Astrocyte of the hippocampus (primary cell): ENCODE results near the gene TRUB1.
"Not testable (repeated sequence)": the region's sequence is repeated elsewhere in the genome, so short reads cannot be mapped to it uniquely, and the experiment has no call there.

Experiments
- DNase-seq: peaks from one replicate; pipeline ENCODE4 v3.0.0; 2011; ENCODE audit warnings: low read depth, low spot score

The TRUB1 gene

DNA sequence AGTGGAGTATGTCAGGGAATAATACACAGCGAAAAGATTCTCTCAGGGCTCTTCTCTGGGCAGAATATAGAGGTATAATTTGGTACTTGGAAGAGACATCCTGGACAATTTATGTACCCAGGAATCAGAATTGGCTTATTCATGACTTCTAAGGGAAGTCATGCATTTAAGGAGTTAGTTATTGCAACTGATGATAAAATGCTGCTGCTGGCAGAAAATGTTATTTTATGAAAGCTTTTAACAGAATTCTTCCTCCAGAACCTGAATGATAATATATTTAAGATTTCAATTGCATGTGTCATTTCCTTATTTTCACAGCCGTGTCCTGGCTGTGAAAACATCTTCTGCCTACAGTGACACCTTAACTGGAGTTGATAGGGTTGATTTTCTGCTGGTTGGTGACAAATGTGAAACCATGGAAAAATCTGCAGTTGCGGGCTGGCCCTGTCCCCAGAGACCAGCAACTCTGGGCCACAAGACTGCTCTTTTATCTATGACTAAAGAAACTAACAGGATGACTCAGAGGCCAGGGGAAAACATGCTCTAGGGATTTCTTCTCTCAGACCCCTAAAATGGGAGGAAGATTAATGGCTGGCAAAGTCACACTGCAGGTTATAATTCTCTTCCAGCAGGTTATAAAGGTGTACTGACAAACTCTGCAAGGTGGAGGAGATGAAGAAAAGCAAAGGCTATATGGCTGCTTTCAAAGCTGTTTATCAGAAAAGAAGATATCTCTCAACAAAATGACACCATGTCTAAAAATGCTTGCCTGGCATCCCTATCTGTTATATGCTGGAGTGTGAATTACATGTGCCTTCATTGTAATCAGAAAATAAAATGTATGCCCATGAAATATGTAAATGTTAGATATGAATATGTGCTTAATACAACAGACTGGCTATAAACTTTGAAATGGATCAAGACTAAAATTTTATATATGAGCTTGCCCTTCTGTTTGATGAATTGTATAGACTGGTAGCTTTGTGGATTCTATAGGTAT, 12.1 kb upstream of the TRUB1 start:
- peak; percentile 83 for DNase-seq

DNA sequence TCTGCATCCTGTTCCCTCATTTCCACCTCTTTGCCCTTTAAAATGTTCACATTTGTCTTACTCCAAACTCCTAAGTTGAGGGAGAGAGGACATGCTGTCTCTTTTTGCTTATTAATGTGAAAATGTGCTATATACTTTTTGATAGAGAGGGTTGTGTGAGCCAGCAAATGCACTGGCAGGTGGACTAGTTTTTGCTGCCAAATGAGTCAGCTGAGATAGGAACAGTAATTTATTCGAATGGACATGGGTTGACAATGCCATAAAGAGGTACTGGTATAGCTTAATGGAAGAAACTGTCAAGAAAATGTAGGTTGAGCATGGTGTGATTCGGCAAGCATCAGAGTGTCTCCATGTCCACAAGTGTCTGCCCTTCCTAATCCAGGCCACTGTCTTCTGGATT, 9.2 kb upstream of the TRUB1 start:
- DNase-seq, result peak; percentile 49

DNA sequence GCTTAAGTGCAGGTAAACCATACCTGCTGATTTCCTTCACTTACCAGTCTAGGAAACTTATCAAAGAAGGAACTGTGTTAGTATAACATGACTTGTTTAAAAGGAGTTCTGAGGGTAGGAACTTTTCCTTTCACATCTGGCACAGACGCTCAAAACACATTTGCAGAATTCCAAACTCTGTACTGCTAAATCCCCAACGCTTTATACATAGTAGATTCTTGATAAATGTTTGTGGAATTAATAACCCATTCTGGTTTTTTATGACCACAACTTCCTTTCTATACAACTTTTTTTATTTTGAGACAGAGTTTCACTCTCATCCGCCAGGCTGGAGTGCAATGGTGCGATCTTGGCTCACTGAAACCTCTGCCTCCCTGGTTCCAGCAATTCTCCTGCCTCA, 7.7 kb upstream of the TRUB1 start:
- DNase-seq, result no peak

- no peak for DNase-seq
These were observed 6.8 kb upstream of the TRUB1 start for GRCh38 chr10:114931072-114931679.

DNA sequence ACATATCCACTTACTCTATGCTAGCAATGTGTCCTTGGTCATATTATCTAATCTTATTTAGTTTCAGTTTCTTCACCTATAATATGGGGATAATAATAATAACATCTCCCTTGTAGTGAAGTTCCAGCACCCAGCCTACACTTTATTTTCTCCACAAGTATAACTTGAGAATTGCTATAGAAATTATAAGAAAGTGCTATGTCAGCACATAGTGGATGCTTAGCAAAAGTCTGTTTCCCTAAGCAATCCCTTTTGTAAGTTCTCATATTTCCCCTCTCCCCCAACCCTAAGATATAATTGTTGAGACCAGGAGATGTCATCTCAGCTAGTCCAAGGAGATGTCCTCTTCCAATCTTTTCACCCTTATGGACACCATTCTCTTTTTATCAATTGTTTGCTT, 5.8 kb upstream of the TRUB1 start:
- DNase-seq, result no peak

DNA sequence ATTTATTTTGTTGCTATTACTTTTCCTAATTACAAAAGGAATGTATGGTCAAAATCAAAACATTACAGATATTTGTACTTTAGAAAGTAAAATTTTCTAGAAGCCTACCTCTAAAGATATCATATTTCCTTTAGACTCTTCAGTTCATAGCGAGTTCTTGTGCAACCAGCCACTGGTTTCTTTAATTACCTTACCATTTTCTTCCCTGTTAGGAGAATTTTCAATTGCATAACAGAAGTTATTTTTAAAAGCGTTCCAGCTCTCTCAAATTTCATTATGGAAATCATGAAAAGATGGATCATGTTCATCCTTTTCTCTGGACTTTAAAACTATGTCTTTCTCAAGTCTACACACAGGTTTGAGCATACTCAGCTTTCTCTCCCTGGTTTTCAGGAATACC, 5.0 kb upstream of the TRUB1 start:
- no peak for DNase-seq

DNA sequence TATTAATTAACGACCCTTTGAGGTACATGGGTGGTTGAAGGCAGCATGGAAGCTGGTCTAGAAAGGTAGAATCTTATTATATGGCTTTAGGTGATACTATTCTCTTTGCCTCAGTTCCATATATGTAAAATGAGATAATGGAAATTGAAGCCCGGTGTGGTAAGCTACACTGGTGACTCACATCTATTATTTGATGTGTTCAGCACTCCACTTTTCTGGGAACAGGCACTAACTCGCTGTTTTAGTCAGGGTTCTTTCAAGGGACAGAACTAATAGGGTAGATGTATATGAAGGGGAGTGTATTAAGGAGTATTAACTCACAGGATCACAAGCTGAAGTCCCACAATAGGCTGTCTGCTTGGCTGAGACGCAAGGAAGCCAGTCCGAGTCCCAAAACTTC, 4.4 kb upstream of the TRUB1 start:
- DNase-seq, result peak; percentile 38

- DNase-seq, result not testable (repeated sequence)
These were observed 4.0 kb upstream of the TRUB1 start for GRCh38 chr10:114933995-114934394.

GRCh38 chr10:114938856-114939193, 830 bp downstream of the TRUB1 start:
- no peak for DNase-seq

GRCh38 chr10:114940735-114941134, 2.7 kb downstream of the TRUB1 start:
- peak; percentile 55 for DNase-seq

GRCh38 chr10:114943000-114943399, 5.0 kb downstream of the TRUB1 start:
- no peak for DNase-seq

GRCh38 chr10:114953047-114953446, 15.1 kb downstream of the TRUB1 start:
- DNase-seq, result no peak

- no peak for DNase-seq
These were observed 18.0 kb downstream of the TRUB1 start for GRCh38 chr10:114955984-114956383.

GRCh38 chr10:114956466-114956865, 18.5 kb downstream of the TRUB1 start:
- no peak for DNase-seq

GRCh38 chr10:114957122-114957521, 19.1 kb downstream of the TRUB1 start:
- DNase-seq, result no peak

- no peak for DNase-seq
These were observed 19.7 kb downstream of the TRUB1 start for GRCh38 chr10:114957673-114958072.

- no peak for DNase-seq
These were observed 24.4 kb downstream of the TRUB1 start for GRCh38 chr10:114962441-114962840.

GRCh38 chr10:114963908-114964307, 25.9 kb downstream of the TRUB1 start:
- DNase-seq, result no peak

- DNase-seq, result peak; percentile 32
These were observed 29.1 kb downstream of the TRUB1 start for GRCh38 chr10:114967071-114967470.

DNA sequence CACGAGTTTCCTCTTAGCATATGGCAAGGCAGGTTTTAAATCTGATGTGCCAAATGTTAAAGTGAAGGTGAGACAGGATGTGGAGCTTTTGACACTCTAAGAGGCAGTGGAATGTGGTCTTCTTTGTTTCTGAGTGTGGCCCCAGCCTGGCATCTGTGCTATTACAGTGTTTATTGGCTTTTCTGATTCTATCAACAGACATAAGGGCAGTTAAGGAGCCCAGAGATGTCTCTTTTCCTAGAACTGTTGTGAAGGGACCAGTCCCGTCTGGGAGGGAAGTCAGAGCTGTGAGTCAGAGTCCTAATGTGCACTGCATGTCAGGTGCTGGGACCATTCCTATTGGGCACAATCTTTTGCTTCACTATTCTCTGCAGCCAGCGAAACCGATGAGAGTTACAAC, 32.5 kb downstream of the TRUB1 start:
- DNase-seq, result peak; percentile 27

GRCh38 chr10:114973306-114973705, 35.3 kb downstream of the TRUB1 start:
- DNase-seq, result no peak

GRCh38 chr10:114973997-114974396, 36.0 kb downstream of the TRUB1 start:
- DNase-seq, result no peak

DNA sequence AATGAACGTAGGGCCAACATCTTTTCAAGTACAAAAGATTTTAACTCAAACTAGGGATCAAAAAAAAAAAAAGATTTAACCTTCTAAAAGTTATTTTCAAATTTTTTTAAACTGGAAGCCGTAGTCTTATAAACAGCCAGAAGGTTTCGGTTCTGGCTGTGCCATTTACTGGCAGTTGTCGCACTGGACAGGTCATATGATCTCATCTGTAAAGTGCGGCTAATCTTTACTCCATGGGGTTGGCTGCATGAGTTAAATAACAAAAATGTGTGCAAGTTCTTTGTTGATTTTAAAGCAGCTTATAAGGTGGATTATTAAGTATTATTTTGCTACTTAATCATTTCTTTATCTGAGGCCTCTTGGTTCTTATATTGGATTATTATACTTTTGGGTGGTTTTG, 36.6 kb downstream of the TRUB1 start:
- no peak for DNase-seq
